H1 (cell line): ENCODE data around the gene ACER3. TPM values are rescaled to one million over a fixed set of nuclear protein-coding genes. Genes with fewer than 3 reads are reported as not detected.

Experiments used
- EZH2 ChIP-seq: fragments of 200-600 bp; sonication (generic); IDR thresholded peaks from 2 replicates; pipeline ENCODE4 v1.7.1; 2012; ENCODE audit warnings: low read depth, mild to moderate bottlenecking, moderate library complexity, low read length, inconsistent platforms; ENCODE audit not compliant: severe bottlenecking
- HDAC6 ChIP-seq: IDR thresholded peaks from one replicate; pipeline ENCODE4 v1.7.1; 2012; ENCODE audit warnings: low read depth, mild to moderate bottlenecking, inconsistent platforms, low read length, moderate library complexity
- JUN ChIP-seq: IDR thresholded peaks from 2 replicates; pipeline ENCODE4 v1.6.1; 2011; ENCODE audit warnings: low read depth, mild to moderate bottlenecking, improper control_type of control experiment, low read length
- RBBP5 ChIP-seq: IDR thresholded peaks from 2 replicates; pipeline ENCODE4 v1.7.1; 2012; ENCODE audit warnings: low read depth, mild to moderate bottlenecking, inconsistent platforms, low read length, moderate library complexity, borderline replicate concordance
- SP1 ChIP-seq: IDR thresholded peaks from 2 replicates; pipeline ENCODE4 v1.6.1; 2011; ENCODE audit warnings: low read depth, low read length
- TEAD4 ChIP-seq: IDR thresholded peaks from 2 replicates; pipeline ENCODE4 v1.6.1; 2012; ENCODE audit warnings: low read depth, low read length, inconsistent platforms, mixed read lengths
- polyA plus RNA-seq, 7 experiments: library from polyadenylated mRNA; depleted of rRNA in 3 of 7; stranded (reverse) in 5 of 7; unstranded in 2 of 7; fragments of >200 nt in 5 of 7; fragments of 200-250 nt in 2 of 7; gene quantifications; 1 replicate in 5 of 7; 2 replicates in 1 of 7; 4 replicates in 1 of 7; pipeline versions ENCODE4 v1.2.1 to v1.2.3, GENCODE V29; 2011 to 2013; ENCODE audit warnings: missing spikeins in 2 of 7, mixed read lengths in 2 of 7
- total RNA-seq: library from RNA; stranded (reverse); fragmentation: NEBNext Ultra II Directional; extraction: Animal tissue kit (Norgen Biotek cat#: 25700); gene quantifications from 2 replicates; pipeline ENCODE4 v1.2.1, GENCODE V29; 2021

Gene ACER3
- total and polyA plus RNA-seq, 2 of the 8 experiments (the other 6 are each of a cell fraction or from before 2014, with no cell fraction given) = 5.7 to 16.2 TPM

- TF ChIP-seq HDAC6 (no peak), TEAD4 (no peak), JUN (no peak), SP1 (no peak), RBBP5 (no peak), EZH2 (no peak)
Observed at GRCh38 chr11:77035580-77035979, 174.9 kb downstream of the ACER3 start (continued).
